NCI-H69 (cell line): ENCODE measurements around the gene HAS3.
"Not testable (repeated sequence)": the region's sequence is repeated elsewhere in the genome, so short reads cannot be mapped to it uniquely, and the experiment has no call there.

Experiments
- DNase-seq: peaks from one replicate; lab custom pipeline; 2025; lab: John Stamatoyannopoulos, UW

HAS3 gene, protein sequence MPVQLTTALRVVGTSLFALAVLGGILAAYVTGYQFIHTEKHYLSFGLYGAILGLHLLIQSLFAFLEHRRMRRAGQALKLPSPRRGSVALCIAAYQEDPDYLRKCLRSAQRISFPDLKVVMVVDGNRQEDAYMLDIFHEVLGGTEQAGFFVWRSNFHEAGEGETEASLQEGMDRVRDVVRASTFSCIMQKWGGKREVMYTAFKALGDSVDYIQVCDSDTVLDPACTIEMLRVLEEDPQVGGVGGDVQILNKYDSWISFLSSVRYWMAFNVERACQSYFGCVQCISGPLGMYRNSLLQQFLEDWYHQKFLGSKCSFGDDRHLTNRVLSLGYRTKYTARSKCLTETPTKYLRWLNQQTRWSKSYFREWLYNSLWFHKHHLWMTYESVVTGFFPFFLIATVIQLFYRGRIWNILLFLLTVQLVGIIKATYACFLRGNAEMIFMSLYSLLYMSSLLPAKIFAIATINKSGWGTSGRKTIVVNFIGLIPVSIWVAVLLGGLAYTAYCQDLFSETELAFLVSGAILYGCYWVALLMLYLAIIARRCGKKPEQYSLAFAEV

DNA sequence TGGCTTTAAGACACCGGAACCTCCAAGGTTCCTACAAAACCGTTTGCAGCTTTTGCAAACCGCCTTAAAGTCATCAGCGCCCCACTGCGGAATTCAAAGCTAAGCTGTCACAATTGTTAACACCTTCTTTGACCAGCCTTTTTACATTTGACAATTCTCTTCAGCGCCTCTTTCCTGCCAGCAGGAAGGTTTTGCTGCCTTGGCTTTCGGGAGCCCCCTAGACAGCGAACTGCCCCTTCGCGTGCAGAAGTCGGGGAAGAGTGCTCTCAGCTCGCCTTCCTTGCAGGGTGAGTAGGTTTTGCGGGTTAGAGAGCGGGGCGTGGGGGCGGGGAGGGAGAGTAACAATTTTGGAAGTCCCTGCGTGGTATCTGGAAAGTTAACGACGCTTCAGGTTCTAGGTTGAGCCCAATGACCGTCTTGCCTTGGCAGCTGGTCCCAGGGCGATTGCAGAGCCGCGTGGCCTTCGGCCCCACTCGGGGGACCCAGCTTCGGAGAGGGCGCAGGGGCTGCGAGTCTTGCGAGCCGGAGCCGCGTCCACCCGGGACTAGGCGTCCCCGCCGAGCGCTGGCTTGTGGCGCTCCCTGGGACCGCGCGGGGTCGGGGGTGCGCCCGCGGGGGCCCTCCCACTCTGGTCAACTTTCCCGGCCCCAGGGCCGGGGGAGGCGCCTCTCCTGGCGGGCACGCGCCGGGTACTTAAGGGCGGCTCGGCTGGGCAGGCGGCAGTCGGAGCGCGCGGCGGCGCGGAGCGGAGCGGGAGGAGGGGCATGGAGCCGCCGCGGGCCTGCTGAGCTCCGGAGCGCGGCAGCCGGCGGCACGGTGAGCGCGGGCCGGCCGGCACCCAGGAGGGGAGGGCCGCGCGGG is at the start of gene HAS3:
Gene HAS3 (plus strand): TSS at position 153 of the 861 bp plus-strand sequence. CDS start 3,743 bp downstream, outside the sequence.
- DNase-seq: peak; percentile 72

DNA sequence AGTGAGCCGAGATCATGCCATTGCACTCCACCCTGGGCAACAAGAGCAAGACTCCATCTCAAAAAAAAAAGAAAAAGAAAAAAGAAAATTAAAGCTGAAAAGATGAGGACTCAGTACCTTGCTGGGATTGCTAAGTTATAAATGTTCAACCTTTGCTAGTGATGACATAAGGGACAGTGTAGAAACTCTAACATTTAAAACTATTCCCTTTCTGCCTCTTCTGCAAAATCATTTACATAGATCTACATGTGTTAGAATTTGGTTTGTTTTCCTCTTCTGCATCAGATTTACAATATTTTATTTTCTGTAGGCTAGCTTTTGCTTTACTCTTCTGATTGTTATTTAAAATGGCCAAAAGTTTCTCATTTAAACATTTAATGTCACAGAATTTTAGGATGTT is 49.5 kb upstream of the HAS3 start:
- no peak for DNase-seq

DNA sequence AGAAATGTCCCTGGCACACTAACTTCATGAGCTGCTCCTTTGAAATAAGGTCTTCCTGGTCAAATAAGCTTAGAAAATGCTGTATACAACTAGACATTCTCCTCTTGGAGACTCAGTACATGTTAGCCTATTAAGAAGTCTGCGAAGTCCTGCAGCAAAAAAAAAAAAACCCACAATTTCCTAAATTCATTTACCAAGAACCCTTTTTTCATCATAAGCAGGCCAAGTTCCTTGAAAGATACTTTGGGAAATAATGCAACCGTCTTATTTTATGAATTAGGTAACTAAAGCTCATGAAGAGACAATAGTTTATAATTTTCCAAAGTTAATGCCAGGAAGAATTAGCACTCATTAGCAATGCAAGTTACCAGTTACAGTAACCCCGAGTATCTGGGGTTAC is 49.0 kb upstream of the HAS3 start:
- no peak for DNase-seq

DNA sequence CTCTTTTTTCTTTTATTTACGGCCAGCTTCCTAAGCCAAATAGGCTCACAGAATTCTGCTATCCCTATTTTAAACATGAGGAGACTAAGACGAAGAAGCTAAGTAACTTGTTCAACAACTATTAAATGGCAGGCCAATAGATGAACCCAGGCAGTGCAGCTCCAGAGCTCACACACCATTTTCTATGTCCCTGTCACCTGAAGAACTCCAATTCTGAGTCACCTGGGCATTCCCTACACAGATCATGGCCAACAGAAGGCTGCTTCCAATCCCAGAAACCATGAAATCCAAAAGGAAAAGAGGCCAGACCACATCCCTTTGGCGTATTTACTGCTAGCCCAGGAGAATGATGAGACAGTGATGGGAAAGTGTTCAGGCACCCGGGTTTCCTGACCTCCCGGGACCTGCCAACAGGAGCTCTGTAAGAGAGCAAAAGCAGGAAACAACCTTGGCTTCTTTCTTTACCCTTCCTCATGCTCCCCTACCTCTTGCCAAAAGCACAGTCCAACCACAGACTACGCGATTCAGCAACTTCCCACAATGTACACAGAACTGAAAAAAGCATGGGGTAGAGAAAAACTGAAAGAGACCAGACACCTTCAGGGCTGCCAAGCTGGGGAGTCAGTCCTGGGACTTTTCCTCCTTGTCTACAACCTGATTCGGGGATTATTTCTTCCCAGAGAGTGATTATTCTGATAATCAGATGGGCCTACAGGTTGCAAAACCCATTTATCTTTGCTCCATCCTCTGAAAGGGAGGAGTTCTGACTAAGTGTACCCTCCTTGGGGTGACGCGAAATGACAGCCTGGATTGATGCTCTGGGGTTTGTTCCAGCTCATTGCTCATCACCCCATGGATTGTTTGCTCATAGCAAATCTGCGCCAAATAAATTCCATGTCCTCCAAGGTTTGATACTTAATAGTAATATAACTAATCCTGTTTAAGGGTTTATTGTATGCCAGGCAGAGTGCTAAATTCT is 47.8 kb upstream of the HAS3 start:
- peak; percentile 80 for DNase-seq

DNA sequence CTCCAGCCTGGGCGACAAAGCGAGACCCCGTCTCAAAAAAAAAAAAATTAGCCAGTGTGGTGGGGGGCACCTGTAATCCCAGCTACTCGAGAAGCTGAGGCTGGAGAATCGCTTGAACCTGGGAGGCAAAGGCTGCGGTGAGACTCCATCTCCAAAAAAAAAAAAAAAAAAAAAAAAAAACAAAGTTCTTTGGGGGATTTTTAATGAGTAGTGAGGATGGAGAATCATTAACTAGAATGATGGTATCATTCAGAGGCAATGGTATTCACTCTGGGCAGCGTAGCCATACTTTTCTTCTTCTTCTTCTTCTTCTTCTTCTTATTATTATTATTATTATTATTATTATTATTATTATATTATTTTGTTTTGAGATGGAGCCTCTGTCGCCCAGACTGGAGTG is 42.0 kb upstream of the HAS3 start:
- not testable (repeated sequence) for DNase-seq

DNA sequence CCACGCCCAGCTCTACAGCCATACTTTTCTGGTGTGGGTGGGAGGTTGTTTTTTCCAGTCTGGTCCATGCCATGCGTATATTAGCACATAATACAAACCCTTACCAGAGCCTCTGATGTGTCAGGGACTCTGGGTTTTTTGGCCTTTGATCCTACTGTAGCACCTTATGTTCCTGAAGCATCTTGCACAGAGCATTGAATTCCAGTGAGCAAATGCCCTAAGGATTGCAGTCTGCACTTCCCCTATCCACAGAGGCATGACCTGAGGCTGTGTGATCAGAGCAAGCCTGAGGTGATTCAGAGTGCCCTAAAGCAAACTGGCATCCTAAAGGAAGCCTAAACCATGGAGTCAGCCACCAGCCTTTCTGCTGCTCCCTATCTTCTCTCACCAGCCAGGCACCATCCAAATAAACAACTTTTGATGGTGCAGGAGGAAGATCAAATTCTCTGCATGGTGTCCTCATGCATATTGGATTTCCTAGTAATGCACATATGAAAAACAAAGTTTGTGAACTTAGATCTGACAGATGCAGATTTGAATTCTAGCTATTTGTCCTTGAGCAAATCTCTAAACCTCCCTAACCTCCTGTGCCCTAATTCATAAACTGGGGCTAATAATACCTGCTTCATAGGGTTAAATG is 41.2 kb upstream of the HAS3 start:
- peak; percentile 6 for DNase-seq

DNA sequence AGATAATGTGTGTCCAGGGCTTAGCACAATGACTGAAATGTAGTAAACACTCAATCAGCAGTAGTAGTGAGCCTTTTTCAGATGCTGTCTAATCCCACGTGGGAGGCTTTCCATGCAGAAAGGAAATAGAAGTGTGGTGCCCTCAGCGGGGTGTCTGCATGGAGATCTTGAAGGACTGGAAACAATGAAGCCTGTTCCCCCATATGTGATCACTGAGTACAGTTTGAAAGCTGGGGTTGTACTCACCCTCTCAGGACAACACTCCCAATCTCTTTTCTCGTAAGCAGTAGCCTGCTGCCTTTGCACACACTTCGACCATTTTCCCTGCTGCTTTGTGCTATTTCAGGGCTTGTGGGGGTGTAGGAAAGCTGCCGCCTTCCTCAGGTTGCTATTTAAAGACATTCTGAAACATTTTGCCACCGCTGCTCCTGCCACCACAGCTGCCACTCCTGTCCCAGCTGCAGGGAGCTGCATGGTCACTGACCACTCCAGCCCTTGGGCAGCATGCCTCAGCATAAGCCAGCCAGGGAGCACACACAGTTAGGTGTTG is 40.6 kb upstream of the HAS3 start:
- DNase-seq: no peak

DNA sequence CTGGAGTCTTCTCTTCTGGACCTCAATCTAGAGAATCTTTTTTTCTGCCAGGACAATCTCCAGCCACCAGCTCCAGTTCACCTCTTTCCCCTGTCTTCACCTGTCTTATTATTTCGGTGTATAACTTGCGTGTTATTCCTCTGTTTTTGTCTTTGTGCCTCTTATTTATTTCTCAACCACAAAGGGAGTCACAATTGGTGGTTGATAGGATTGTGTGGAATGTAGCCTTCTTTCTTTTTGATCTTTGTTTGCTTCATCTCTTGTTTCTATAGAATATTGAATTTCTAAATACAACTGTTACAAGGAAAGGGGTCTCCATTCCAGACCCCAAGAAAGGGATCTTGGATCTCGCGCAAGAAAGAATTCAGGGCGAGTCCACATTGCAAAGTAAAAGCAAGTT is 35.9 kb upstream of the HAS3 start:
- DNase-seq: no peak

DNA sequence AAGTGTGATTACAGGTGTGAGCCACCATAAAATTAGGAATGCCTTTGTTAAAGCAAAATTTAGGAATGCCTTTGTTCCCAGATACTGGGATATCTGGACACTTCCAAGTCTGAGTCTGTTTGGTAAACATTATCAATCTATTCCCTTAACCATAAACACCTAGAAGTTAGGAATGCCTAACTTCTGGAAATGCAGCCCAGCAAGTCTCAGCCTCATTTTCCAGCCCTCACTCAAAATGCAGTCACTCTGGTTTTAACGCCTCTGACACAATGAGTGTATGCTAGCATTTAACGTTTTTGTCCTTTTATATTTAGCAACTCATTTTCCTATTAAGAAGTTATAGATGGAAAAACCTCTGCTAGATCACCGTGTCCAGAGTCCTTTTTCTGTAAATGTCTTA is 34.4 kb upstream of the HAS3 start:
- DNase-seq: no peak

DNA sequence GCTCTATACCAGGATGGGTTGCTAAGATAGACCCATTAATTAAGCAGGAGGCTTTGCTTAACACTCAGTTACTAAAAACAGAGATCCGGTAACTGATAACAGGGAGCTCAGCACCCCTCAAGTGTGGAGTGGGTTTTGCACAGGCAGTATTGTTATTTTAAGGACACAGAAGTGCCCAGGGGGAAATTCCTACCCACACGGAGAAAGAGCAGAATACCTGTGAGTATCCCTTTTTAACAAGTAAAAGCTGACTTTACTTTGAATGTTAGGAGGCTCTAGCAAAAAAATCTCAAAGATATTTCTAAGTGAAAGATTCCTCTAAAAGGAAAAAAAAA is 32.8 kb upstream of the HAS3 start:
- DNase-seq: no peak

DNA sequence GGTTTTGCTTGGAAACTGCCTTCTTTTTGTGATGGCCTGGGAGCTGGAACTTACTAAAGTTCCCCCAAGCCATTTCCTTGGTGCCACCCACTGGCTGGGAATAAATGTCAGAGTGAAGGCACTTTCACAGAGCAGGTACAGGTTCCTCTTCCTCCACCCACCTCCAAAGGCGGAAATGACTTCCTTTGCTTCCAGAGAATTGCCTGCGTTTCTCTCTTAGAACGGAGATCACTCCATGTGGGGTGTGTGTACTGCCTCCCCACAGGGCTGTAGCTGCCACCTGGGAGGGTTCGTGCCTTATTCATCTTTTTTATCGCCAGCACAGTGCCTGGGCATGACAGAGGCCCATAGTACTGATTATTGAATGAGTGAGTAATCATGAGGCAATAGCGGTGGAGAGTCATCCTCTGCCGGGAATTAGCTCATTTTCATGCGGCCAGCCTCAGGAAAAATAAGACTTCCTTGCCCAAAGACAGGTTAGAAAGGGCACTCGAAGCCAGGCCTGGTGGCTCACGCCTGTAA is 32.2 kb upstream of the HAS3 start:
- DNase-seq: peak; percentile 47

DNA sequence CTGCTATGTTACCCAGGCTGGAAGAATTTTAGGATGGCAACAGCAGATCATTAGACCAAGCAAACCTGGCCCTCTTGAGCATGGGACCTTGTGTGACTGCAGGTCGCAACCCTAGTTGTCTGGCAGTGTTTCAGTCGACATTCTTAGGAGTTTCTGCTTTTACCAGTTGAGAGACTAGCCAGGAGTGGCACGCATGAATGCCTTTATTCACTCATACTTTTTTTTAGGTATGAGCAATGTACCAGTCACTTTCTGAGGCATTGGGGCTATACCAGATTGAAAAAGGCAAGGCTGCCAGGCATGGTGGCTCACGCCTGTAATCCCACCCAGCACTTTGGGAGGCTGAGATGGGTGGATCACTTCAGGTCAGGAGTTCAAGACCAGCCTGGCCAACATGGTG is 28.2 kb upstream of the HAS3 start:
- no peak for DNase-seq

DNA sequence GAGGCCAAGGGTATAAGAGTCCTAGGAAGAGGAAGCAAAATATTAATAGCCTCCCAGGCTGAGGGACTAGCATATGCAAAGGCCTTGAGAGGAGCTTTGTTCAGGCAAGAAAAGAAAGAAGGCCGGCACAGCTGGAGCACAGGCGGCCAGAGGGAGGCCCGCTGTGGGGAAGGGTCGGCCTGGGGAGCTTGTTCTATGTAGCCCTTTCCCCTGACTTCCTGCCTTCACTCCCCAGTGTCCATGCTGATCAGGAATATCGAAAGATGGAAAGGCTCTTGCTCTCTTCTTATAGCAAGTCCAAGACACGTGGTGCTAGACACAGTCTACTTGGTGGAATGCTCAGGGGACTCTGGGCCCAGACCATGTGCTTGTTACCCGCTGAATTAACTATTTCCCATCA is 27.4 kb upstream of the HAS3 start:
- no peak for DNase-seq

DNA sequence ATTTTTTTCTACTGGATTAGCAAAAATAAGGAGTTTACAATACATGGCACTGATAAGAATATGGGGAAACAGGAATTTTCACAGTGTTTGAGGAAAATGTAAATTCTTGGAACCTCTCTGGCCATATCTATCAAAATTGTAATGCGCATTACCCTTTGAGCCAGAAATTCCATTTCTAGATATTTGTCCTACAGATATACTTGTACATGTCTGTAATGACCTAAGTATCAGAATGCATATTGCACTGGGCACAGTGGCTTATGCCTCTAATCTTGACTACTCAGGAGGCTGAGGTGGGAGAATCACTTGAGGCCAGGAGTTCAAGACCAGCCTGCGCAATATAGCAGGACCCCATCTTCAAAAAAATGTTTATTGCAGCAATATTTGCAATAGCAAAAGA is 25.8 kb upstream of the HAS3 start:
- DNase-seq: no peak

DNA sequence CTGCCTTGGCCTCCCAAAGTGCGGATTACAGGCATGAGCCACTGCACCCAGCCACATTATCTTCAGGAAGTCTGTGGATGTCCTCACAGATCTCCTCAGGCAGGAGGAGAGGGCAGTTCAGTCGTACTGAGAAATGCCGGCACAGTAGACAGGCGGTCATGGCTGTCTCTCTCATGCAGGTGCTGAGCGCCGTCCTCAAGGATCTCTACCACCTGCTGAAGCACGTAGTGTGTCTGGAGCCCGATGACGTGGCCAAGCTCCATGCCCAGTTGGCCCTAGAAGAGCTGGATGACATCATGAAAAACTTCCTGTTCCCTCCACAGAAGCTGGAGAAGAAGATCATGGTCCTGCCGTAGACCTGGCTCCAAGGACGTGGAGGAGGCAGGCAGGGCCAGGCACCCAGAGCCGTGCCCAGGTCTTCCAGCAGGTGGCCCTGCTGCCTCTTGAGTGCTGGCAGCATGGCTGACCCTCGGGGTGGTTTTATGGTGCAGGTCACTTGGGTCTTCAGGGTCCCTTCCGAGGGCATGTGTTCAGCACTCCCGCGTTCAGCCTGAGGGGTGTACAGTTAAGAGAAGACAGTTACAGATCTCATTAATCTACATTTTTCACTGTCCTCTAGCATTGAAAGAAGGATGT is 22.0 kb upstream of the HAS3 start:
- no peak for DNase-seq

DNA sequence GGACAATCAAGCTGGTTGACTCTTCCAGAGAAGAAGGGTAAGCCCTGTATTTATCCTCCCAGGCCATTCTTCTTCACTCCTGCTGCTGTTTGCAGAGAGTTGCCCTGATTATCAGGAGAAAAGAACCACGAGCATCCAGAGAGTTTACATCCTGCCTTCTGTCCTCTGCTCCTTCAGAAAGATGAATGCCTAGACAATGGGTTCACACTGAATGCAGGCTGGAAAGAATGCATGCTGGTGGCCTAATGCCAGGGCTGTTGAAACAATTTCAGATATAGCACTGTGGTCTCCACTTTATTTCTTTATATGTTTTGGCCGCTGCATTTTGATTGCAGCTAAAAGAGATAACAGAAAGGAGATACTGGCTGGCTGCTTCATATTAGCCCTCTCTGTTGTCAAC is 21.2 kb upstream of the HAS3 start:
- DNase-seq: no peak

DNA sequence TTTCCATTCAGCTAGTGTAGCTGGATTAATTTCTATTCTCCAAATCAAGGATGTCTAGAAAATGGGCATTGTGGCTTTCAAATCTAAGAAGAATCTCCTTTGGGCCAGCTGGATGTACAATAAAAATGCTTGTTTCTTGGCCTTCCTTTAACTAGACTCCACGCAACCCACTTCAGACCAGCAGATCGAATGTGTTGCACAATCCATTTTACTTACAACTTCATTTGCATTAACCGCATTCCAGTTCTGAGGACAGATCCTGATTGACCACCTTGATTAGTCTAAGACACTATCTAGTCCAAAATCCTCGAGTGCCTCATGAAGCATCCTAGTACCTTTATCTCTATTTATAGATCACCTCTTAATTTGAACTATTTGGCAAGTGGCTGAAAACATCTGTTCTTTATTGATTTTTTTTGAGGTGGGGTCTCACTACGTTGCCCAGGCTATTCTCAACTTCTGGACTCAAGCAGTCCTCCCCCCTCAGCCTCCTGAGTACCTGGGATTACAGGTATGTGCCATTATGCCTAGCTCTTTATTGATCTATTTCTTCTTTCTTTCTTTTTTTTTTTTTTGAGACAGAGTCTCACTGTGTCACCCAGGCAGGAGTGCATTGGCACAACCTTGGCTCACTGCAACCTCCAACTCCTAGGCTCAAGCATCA is 20.3 kb upstream of the HAS3 start:
- no peak for DNase-seq

DNA sequence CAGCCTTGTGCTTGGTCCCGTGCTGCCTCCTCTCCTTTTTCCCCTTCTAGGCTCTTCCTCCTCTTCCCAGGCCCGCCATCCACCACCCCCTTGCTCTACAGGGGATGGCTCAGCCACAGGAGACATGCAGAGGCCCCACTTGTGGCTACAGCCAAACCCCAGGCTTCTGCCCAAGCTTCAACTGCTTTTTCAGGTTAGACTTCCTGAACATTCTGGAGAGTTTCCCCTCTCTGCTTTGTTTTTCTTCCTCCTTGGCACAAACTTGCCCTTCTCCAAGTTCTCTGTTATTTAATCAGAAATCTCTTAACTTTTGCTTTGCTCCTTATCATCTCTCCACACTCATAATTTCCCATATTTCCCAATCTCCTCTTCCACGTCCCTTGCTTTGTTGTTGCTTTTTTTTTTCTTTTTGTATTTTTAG is 18.3 kb upstream of the HAS3 start:
- DNase-seq: no peak

DNA sequence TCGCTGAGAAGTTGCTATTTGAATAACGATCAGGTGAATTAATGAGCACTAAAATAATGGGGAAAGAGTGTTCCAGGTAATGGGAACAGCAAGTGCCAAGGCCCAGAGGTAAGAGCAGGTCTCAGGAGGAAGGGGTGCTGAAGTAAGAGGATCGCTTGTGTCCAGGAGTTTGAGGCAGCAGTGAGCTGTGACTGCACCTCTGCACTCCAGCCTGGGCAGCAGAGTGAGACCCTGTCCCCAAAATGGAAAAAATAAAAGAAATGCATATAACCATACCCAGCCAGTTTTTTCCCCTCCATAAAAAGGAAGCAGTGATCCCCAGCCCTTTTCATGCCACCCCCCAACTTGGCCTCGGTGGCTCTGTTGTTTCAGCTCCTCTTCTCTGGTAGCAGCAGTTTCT is 16.8 kb upstream of the HAS3 start:
- no peak for DNase-seq
